T-helper 2 cell treated with Interferon-gamma antibody and Interleukin-4, amounts not matched to agents 5 μg/mL and 100 μg/mL, for 36 hours (primary cell): Measurements from ENCODE around the gene ITGAL.
A peak's percentile ranks its signal among the peaks of the same experiment; 100 is the strongest.

Source experiments
- DNase-seq: peaks from one replicate; pipeline ENCODE4 v3.0.0; 2021; ENCODE audit warnings: low spot score
- H3K27ac Mint-ChIP-seq: one replicate; pipeline ENCODE4 v1.8.0; 2021; ENCODE audit warnings: mild to moderate bottlenecking, mixed read lengths
- H3K27me3 Mint-ChIP-seq: one replicate; pipeline ENCODE4 v1.8.0; 2021; ENCODE audit warnings: low read depth, mixed read lengths
- H3K36me3 Mint-ChIP-seq: one replicate; pipeline ENCODE4 v1.8.0; 2021; ENCODE audit warnings: low read depth, mixed read lengths
- H3K4me1 Mint-ChIP-seq: one replicate; pipeline ENCODE4 v1.8.0; 2021; ENCODE audit warnings: low read depth, mixed read lengths
- H3K4me3 Mint-ChIP-seq: one replicate; pipeline ENCODE4 v1.8.0; 2022; ENCODE audit warnings: mild to moderate bottlenecking, moderate library complexity, mixed read lengths
- H3K9me3 Mint-ChIP-seq: one replicate; pipeline ENCODE4 v1.8.0; 2021; ENCODE audit warnings: mixed read lengths

Gene ITGAL

DNA sequence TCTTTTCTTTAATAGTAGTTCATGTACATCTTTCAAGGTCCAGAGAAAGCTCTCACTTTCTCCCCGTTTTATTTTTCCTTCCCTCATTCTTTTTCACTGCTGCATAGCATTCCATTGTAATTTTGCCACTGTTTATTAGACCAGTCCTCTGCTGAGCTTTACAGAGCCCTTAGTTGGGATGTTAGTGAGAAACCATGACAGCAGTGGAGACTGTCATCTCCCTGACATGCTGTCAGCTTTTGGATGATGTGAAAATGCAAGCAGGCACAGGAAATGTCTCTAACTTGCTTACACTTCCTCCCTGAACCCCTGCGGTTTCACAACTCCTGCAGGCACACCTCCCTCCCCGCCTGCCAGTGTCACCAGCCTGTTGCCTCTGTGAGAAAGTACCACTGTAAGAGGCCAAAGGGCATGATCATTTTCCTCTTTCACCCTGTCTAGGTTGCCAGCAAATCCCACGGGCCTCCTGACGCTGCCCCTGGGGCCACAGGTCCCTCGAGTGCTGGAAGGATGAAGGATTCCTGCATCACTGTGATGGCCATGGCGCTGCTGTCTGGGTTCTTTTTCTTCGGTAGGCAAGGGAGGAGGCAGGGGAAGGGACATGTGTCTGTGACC is at the start of gene ITGAL:
Gene ITGAL (plus strand): TSS at position 415 of the 615 bp plus-strand sequence. CDS start 96 bp downstream, at position 511.
- peaks cover 44% of the 10 kb centered on the region for H3K36me3 Mint-ChIP-seq
- peak within 1 kb of the TSS; percentile 96 for H3K27ac Mint-ChIP-seq
- no peaks in the 10 kb centered on the region for H3K27me3 Mint-ChIP-seq
- no peaks in the 10 kb centered on the region for H3K9me3 Mint-ChIP-seq
- peak; percentile 86 for DNase-seq
- peaks cover 41% of the 10 kb centered on the region for H3K4me1 Mint-ChIP-seq
- peak within 1 kb of the TSS; percentile 97 for H3K4me3 Mint-ChIP-seq

GRCh38 chr16:30428055-30428454 is 44.5 kb upstream of the ITGAL start:
- Mint-ChIP-seq H3K27me3 (no peaks in the 10 kb centered on the region), H3K4me3 (peak overlapping the region; percentile 9), H3K27ac (peak overlapping the region; percentile 16), H3K9me3 (no peaks in the 10 kb centered on the region), H3K4me1 (peaks cover 17% of the 10 kb centered on the region), H3K36me3 (peaks cover 28% of the 10 kb centered on the region)
- no peak for DNase-seq

GRCh38 chr16:30429418-30429677 is 43.2 kb upstream of the ITGAL start:
- Mint-ChIP-seq H3K27ac (no peak overlapping the region), H3K36me3 (peaks cover 20% of the 10 kb centered on the region), H3K4me3 (no peak overlapping the region), H3K4me1 (peaks cover 22% of the 10 kb centered on the region), H3K9me3 (no peaks in the 10 kb centered on the region), H3K27me3 (no peaks in the 10 kb centered on the region)
- no peak for DNase-seq

- DNase-seq: peak; percentile 96
- H3K27ac Mint-ChIP-seq: no peak within 1 kb of the TSS
- no peaks in the 10 kb centered on the region for H3K27me3 Mint-ChIP-seq
- peaks cover 27% of the 10 kb centered on the region for H3K4me1 Mint-ChIP-seq
- H3K4me3 Mint-ChIP-seq: no peak within 1 kb of the TSS
- no peaks in the 10 kb centered on the region for H3K9me3 Mint-ChIP-seq
- H3K36me3 Mint-ChIP-seq: peaks cover 15% of the 10 kb centered on the region
Observed at GRCh38 chr16:30429678-30430427, 42.7 kb upstream of the ITGAL start, which contains the start of gene DCTPP1. Gene DCTPP1 (minus strand): TSS chr16:30430030. CDS start chr16:30429980, 50 bp downstream.

GRCh38 chr16:30430428-30430970 is 42.0 kb upstream of the ITGAL start:
- no peak for DNase-seq
- H3K4me1 Mint-ChIP-seq: peaks cover 29% of the 10 kb centered on the region
- H3K27ac Mint-ChIP-seq: no peak overlapping the region
- H3K27me3 Mint-ChIP-seq: no peaks in the 10 kb centered on the region
- H3K4me3 Mint-ChIP-seq: no peak overlapping the region
- no peaks in the 10 kb centered on the region for H3K9me3 Mint-ChIP-seq
- H3K36me3 Mint-ChIP-seq: peaks cover 14% of the 10 kb centered on the region

DNA sequence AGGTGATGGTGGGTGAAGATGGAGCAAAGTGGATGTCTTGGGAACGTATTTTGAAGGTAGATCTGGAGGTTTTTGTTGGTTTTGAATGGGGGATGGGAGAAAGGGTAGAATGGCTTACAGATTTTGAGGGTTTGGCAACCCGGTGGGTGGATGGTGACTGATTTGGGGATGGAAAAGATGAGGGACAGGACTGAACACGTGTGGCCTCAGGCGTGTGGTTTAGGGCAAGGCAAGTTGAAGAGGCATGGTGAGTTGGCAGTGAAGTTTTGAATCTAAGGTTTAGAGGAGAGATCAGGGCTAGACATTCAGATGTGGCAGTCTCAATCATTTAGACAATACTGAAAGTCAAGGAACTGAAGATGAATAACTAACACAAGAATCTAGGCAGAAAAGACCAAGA is 37.7 kb upstream of the ITGAL start:
- Mint-ChIP-seq H3K4me1 (peaks cover 14% of the 10 kb centered on the region), H3K27ac (peak overlapping the region; percentile 38), H3K36me3 (no peaks in the 10 kb centered on the region), H3K9me3 (no peaks in the 10 kb centered on the region), H3K27me3 (no peaks in the 10 kb centered on the region), H3K4me3 (no peak overlapping the region)
- peak; percentile 81 for DNase-seq

DNA sequence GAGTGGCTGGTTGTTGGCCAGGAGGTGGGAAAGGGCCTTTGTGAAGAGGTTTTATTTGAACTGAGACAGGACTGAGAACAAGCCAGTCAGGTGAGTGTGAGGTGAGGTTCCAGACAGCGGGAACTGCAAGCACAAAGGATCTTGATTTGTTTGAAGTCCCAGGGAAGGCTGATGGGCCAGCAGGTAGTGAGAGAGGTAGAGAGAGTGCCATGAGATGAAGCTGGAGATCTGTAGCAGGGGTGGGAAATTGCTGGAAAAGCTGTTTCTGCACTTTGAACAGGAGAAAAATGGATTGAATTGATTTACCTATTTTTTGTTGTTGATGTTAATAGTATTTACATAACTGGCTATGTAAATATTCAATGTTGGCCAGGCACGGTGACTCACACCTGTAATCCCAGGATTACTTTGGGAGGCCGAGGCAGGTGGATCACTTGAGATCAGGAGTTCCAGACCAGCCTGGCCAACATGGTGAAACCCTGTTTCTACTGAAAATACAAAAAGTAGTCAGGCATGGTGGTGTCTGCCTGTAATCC is 35.0 kb upstream of the ITGAL start:
- peaks cover 3% of the 10 kb centered on the region for H3K36me3 Mint-ChIP-seq
- H3K4me1 Mint-ChIP-seq: peaks cover 17% of the 10 kb centered on the region
- H3K27ac Mint-ChIP-seq: no peak overlapping the region

DNA sequence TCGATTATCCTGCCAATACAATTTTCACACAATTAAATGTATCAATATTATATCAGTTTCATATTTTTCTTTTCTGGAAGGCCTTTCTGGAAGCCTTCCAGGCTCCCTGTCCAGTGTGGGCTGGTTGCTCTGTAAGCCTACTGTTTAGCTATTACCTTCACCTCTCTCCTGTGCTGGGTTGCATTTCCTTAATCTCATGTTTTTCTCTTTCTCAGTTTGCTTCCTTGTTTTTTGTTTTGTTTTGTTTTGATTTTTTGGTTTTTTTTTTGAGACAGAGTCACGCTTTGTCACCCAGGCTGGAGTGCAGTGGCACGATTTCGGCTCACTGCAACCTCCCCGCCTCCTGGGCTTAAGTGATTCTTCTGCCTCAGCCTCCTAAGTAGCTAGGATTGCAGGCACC is 33.7 kb upstream of the ITGAL start:
- Mint-ChIP-seq H3K9me3 (no peaks in the 10 kb centered on the region), H3K4me3 (no peak overlapping the region), H3K36me3 (peaks cover 13% of the 10 kb centered on the region), H3K4me1 (peaks cover 24% of the 10 kb centered on the region), H3K27ac (no peak overlapping the region), H3K27me3 (no peaks in the 10 kb centered on the region)
- no peak for DNase-seq

More for the DNA sequence above, 35.0 kb upstream of the ITGAL start:
- Mint-ChIP-seq H3K9me3 (no peaks in the 10 kb centered on the region), H3K27me3 (no peaks in the 10 kb centered on the region), H3K4me3 (no peak overlapping the region)
- DNase-seq: no peak

- no peaks in the 10 kb centered on the region for H3K27me3 Mint-ChIP-seq
- peaks cover 22% of the 10 kb centered on the region for H3K36me3 Mint-ChIP-seq
- H3K4me1 Mint-ChIP-seq: peaks cover 24% of the 10 kb centered on the region
- H3K4me3 Mint-ChIP-seq: no peak overlapping the region
- no peak for DNase-seq
- no peaks in the 10 kb centered on the region for H3K9me3 Mint-ChIP-seq
- H3K27ac Mint-ChIP-seq: no peak overlapping the region
Observed at GRCh38 chr16:30439720-30440348, 32.7 kb upstream of the ITGAL start.

DNA sequence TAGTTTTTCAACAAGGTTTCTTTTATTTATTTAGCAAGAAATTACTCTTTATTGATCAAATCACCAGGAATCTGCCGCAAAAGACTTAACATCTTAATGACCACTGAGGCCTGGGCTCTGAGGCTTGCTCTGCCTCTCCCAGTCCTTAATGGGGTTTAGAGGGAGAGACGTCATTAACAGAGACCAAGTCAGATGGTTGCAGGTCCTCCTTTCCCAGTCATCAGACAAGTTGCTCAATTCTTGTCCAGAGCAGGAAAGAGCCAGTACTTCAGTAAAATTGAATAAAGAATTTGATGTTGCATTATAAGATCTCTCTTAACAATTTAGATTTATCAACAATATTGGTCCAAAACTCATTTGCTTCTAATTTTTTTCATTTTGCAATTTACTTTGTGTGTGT is 28.9 kb upstream of the ITGAL start:
- H3K36me3 Mint-ChIP-seq: peaks cover 30% of the 10 kb centered on the region
- H3K27ac Mint-ChIP-seq: no peak overlapping the region
- no peaks in the 10 kb centered on the region for H3K9me3 Mint-ChIP-seq
- peak overlapping the region; percentile 91 for H3K4me3 Mint-ChIP-seq
- H3K27me3 Mint-ChIP-seq: no peaks in the 10 kb centered on the region
- no peak for DNase-seq
- peaks cover 39% of the 10 kb centered on the region for H3K4me1 Mint-ChIP-seq

DNA sequence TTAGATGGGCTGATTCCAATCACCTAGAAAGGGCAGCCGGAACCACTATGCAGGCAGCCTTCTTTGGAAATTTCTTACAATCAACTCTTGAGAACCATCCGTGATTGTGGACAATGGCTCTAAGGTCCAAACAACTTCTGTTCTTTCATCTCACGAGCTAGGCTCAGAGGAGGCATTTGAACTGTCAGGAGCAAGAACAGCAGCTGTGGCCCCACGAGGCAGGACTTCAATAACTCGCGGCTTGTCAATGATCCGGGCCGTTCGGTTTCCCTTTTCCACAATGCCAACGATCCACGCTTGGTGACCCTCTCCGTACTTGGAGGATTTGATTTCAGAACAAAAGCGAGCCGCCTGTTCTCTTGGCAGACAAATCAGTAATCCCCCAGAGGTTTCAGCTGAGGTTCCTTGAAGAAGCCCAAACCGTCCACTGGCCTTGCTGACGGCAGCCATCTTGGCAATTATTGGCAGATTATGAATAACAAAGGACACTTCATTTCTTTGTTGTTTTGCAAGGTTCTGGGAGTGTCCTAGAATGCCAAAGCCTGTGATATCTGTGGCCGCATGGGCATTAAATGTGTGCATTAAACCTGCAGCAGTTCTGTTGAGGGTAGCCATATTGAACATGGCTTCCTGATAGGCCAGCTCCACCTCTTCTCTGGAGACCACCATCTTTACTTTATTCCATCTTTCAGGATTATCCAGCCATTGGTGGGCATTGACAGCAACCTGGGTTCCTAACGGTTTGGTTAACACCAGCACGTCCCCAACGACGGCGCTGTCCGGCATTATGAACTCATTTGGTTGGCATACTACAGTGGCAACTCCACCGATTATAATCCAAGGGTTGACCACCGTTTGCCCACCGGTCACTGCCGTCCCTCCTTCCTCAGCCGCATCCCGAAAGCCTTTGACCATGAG is 28.1 kb upstream of the ITGAL start:
- DNase-seq: no peak
- Mint-ChIP-seq H3K27ac (peak overlapping the region; percentile 47), H3K36me3 (peaks cover 30% of the 10 kb centered on the region), H3K27me3 (no peaks in the 10 kb centered on the region), H3K9me3 (no peaks in the 10 kb centered on the region), H3K4me1 (peaks cover 41% of the 10 kb centered on the region), H3K4me3 (peak overlapping the region; percentile 91)

- Mint-ChIP-seq H3K27ac (peak overlapping the region; percentile 47), H3K4me1 (peaks cover 43% of the 10 kb centered on the region), H3K9me3 (no peaks in the 10 kb centered on the region), H3K4me3 (peak overlapping the region; percentile 91), H3K36me3 (peaks cover 30% of the 10 kb centered on the region), H3K27me3 (no peaks in the 10 kb centered on the region)
- no peak for DNase-seq
Observed at GRCh38 chr16:30445149-30445407, 27.5 kb upstream of the ITGAL start.

- H3K36me3 Mint-ChIP-seq: peaks cover 30% of the 10 kb centered on the region
- peaks cover 44% of the 10 kb centered on the region for H3K4me1 Mint-ChIP-seq
- peak within 1 kb of the TSS; percentile 94 for H3K27ac Mint-ChIP-seq
- H3K27me3 Mint-ChIP-seq: no peaks in the 10 kb centered on the region
- peak within 1 kb of the TSS; percentile 91 for H3K4me3 Mint-ChIP-seq
- DNase-seq: peak; percentile 94
- H3K9me3 Mint-ChIP-seq: no peaks in the 10 kb centered on the region
Observed at GRCh38 chr16:30445408-30446202, 26.9 kb upstream of the ITGAL start, which contains the start of gene SEPHS2. Gene SEPHS2 (minus strand): TSS chr16:30445874. CDS start chr16:30445727, 147 bp downstream.
